ENCODE data around the gene TMEM223. TPM values are rescaled to one million over a fixed set of nuclear protein-coding genes. Genes with fewer than 3 reads are reported as not detected.

Gene TMEM223
- total RNA-seq, 4 donors from 2014 or later: 1.0 to 28.0 (median 10.0) TPM

GRCh38 chr11:62805961-62806441 is 14.2 kb upstream of the TMEM223 start:
- Histone ChIP-seq H3K9me3 (no peaks in the 10 kb centered on the region), H3K4me1 (peaks cover 0 to 4% of the 10 kb centered on the region in 2 donors), H3K36me3 (no peaks in the 10 kb centered on the region), H3K27ac (peak overlapping the region; percentile 83 to 91), H3K4me3 (peak overlapping the region; percentile 73 to 99), H3K27me3 (no peaks in the 10 kb centered on the region)
- intact Hi-C loops (cut with DNase I; ENCODE audit: low total_unique reads): no loop called here
- TF ChIP-seq CTCF (IDR thresholded peaks at IDR 0.05) (no peak), POLR2A (IDR thresholded peaks at IDR 0.05) (no peak)
- no peak for DNase-seq

GRCh38 chr11:62805076-62805892 is 13.5 kb upstream of the TMEM223 start, which contains the start of gene NXF1:
TSS of gene NXF1 (minus strand) at chr11:62805440. CDS start at chr11:62805356, 84 bp downstream.
- Histone ChIP-seq H3K27ac (peak within 1 kb of the TSS; percentile 83 to 91), H3K9me3 (no peaks in the 10 kb centered on the region), H3K4me1 (peaks cover 0 to 4% of the 10 kb centered on the region in 2 donors), H3K27me3 (no peaks in the 10 kb centered on the region), H3K36me3 (no peaks in the 10 kb centered on the region), H3K4me3 (peak within 1 kb of the TSS; percentile 73 to 99)
- TF ChIP-seq POLR2A (IDR thresholded peaks at IDR 0.05) (peak; percentile 100), CTCF (IDR thresholded peaks at IDR 0.05) (peak in 3 of 4 experiments; percentile 16 to 39 (median 16))
- intact Hi-C loops (cut with DNase I; ENCODE audit: low total_unique reads): no loop called here
- peak; percentile 92 to 96 for DNase-seq

- TF ChIP-seq CTCF (IDR thresholded peaks at IDR 0.05): no peak
- no peak for TF ChIP-seq POLR2A (IDR thresholded peaks at IDR 0.05)
- peaks cover 0 to 4% of the 10 kb centered on the region in 2 donors for H3K4me1 ChIP-seq
- peak overlapping the region; percentile 77 to 91 for H3K27ac ChIP-seq
- H3K27me3 ChIP-seq: no peaks in the 10 kb centered on the region
- peak overlapping the region; percentile 73 to 99 for H3K4me3 ChIP-seq
- DNase-seq: no peak
- H3K36me3 ChIP-seq: no peaks in the 10 kb centered on the region
- intact Hi-C loops (cut with DNase I; ENCODE audit: low total_unique reads): no loop called here
- no peaks in the 10 kb centered on the region for H3K9me3 ChIP-seq
These were observed 12.7 kb upstream of the TMEM223 start for GRCh38 chr11:62804310-62805075.

GRCh38 chr11:62801071-62801470 is 9.3 kb upstream of the TMEM223 start:
- H3K4me3 ChIP-seq: no peak overlapping the region
- no peaks in the 10 kb centered on the region for H3K9me3 ChIP-seq
- H3K27me3 ChIP-seq: no peaks in the 10 kb centered on the region
- no peak for DNase-seq
- no peak overlapping the region for H3K27ac ChIP-seq
- intact Hi-C loops (cut with DNase I; ENCODE audit: low total_unique reads): no loop called here
- no peak for TF ChIP-seq CTCF (IDR thresholded peaks at IDR 0.05)
- no peak for TF ChIP-seq POLR2A (IDR thresholded peaks at IDR 0.05)
- peaks cover 0 to 4% of the 10 kb centered on the region in 2 donors for H3K4me1 ChIP-seq
- H3K36me3 ChIP-seq: no peaks in the 10 kb centered on the region

Measured in uterus (tissue), 4 donors.